GM23248 (cell line): ENCODE data around the gene TOPBP1. TPM values are rescaled to one million over a fixed set of nuclear protein-coding genes. Genes with fewer than 3 reads are reported as not detected.

ENCODE experiments used
- DNase-seq: peaks from one replicate; pipeline ENCODE4 v3.0.0-alpha.2; 2015
- H2AFZ ChIP-seq: fragments of 200-600 bp; sonication (generic); 2 replicates; pipeline ENCODE4 v1.6.1; 2016; ENCODE audit warnings: antibody characterized with exemption
- H3F3A ChIP-seq: fragments of 200-600 bp; sonication (generic); 2 replicates; pipeline ENCODE4 v1.6.1; 2016; ENCODE audit warnings: mild to moderate bottlenecking, antibody characterized with exemption, mixed run types; ENCODE audit not compliant: insufficient read depth
- H3K27ac ChIP-seq: fragments of 200-600 bp; sonication (generic); 2 replicates; pipeline ENCODE4 v1.5.1; 2016; ENCODE audit warnings: mild to moderate bottlenecking
- H3K27me3 ChIP-seq: fragments of 200-600 bp; sonication (generic); replicated peaks from 2 replicates; pipeline ENCODE4 v1.6.1; 2016; ENCODE audit warnings: mild to moderate bottlenecking; ENCODE audit not compliant: insufficient read depth
- H3K36me3 ChIP-seq: fragments of 200-600 bp; sonication (generic); 2 replicates; pipeline ENCODE4 v1.6.1; 2016; ENCODE audit warnings: low read depth, mild to moderate bottlenecking
- H3K4me1 ChIP-seq: fragments of 200-600 bp; sonication (generic); 2 replicates; pipeline ENCODE4 v1.6.1; 2016; ENCODE audit warnings: mild to moderate bottlenecking; ENCODE audit not compliant: insufficient read depth
- H3K4me2 ChIP-seq: fragments of 200-600 bp; sonication (generic); one replicate; pipeline ENCODE4 v1.6.1; 2016; ENCODE audit warnings: mild to moderate bottlenecking; ENCODE audit not compliant: unreplicated experiment
- H3K4me3 ChIP-seq: fragments of 200-600 bp; sonication (generic); 2 replicates; pipeline ENCODE4 v1.5.1; 2016; ENCODE audit warnings: mild to moderate bottlenecking
- H3K79me2 ChIP-seq: fragments of 200-600 bp; sonication (generic); 2 replicates; pipeline ENCODE4 v1.6.1; 2016; ENCODE audit warnings: mild to moderate bottlenecking; ENCODE audit not compliant: insufficient read depth
- H3K9ac ChIP-seq: fragments of 200-600 bp; sonication (generic); 2 replicates; pipeline ENCODE4 v1.6.1; 2016; ENCODE audit warnings: mild to moderate bottlenecking
- H3K9me2 ChIP-seq: fragments of 200-600 bp; sonication (generic); 2 replicates; pipeline ENCODE4 v1.6.1; 2016; ENCODE audit warnings: mixed run types, mild to moderate bottlenecking, moderate library complexity; ENCODE audit not compliant: insufficient read depth
- H3K9me3 ChIP-seq: fragments of 200-600 bp; sonication (generic); one replicate; pipeline ENCODE4 v1.6.1; 2017; ENCODE audit warnings: low read depth
- H4K20me1 ChIP-seq: fragments of 200-600 bp; sonication (generic); 2 replicates; pipeline ENCODE4 v1.6.0; 2016; ENCODE audit not compliant: insufficient read depth
- EZH2 ChIP-seq: fragments of 200-600 bp; sonication (generic); IDR thresholded peaks from 2 replicates; pipeline ENCODE4 v1.6.1; 2018; ENCODE audit warnings: antibody characterized with exemption, mild to moderate bottlenecking; ENCODE audit not compliant: insufficient read depth, poor library complexity, severe bottlenecking
- EZH2phosphoT487 ChIP-seq: fragments of 200-600 bp; sonication (generic); IDR thresholded peaks from 2 replicates; pipeline ENCODE4 v1.6.1; 2018; ENCODE audit warnings: antibody characterized with exemption, moderate library complexity, mild to moderate bottlenecking, low read depth; ENCODE audit not compliant: insufficient read depth
- WGBS, 2 experiments: methylation state at CpG; one replicate each; pipeline ENCODE4 v1.1.6; 2015 to 2017; ENCODE audit warnings: low lambda C conversion rate in 2 of 2, low coverage in 1 of 2; ENCODE audit errors: missing lambda C conversion rate in 2 of 2; 5-methylcytosine and 5-hydroxymethylcytosine counted together
- in situ Hi-C: fragments of 300-500 bp; cut with MboI; formaldehyde crosslinking; loops from 2 replicates; pipeline ENCODE4 v1.15.0; 2020
- polyA plus RNA-seq: library from polyadenylated mRNA; unstranded; fragments of >200 nt; fragmentation: Nextera tagmentation; extraction: Ambion mirVana; gene quantifications from 2 replicates; pipeline ENCODE4 v1.2.1, GENCODE V29; 2016
- total RNA-seq: library from RNA; depleted of rRNA; stranded (reverse); fragments of >200 nt; shearing (Covaris generic); gene quantifications from 2 replicates; pipeline ENCODE4 v1.2.3, GENCODE V29; 2014

The TOPBP1 gene
- total and polyA plus RNA-seq, 2 experiments from 2014 or later = 9.4 to 21.0 TPM

DNA sequence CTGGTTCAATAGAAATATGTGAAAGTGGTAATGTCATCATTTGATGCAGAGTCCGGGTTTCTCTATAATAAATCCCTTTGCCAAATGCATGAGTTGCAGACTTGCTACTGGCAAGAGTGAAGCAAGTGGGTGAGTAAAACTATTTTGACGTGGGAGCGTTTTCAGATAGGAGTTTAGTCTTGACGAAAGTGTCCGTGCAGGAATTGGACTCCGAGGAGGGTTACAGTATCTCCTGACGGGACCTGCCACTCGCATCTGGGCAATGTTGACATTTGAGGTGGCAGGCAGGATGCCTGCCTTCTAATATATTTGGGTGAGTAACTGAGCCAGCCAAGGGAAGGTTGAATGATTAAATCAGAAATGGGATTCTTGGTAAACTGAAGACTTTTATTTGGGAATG lies 72.2 kb downstream of the TOPBP1 start:
- no peak overlapping the region for H3K9ac ChIP-seq
- TF ChIP-seq EZH2 = no peak
- no peak for TF ChIP-seq EZH2phosphoT487
- 72 to 74% methylated on average over 8 of the region's 8 CpGs for WGBS, 2 experiments
- peaks cover 97% of the 10 kb centered on the region for H3F3A ChIP-seq
- peaks cover 55% of the 10 kb centered on the region for H3K36me3 ChIP-seq
- peak overlapping the region; percentile 46; the same call in 1 of the 2 replicates for H3K27ac ChIP-seq
- H2AFZ ChIP-seq = no peak overlapping the region
- peak; percentile 5 for DNase-seq
- peaks cover 48% of the 10 kb centered on the region for H3K79me2 ChIP-seq
- peaks cover 5% of the 10 kb centered on the region; the same call in 1 of the 2 replicates for H4K20me1 ChIP-seq
- H3K4me2 ChIP-seq = no peak overlapping the region
- H3K9me2 ChIP-seq = no peaks in the 10 kb centered on the region
- H3K9me3 ChIP-seq = no peaks in the 10 kb centered on the region
- peaks cover 76% of the 10 kb centered on the region for H3K4me1 ChIP-seq
- H3K4me3 ChIP-seq = no peak overlapping the region
- in situ Hi-C loops = no loop called here
- no peaks in the 10 kb centered on the region for H3K27me3 ChIP-seq

DNA sequence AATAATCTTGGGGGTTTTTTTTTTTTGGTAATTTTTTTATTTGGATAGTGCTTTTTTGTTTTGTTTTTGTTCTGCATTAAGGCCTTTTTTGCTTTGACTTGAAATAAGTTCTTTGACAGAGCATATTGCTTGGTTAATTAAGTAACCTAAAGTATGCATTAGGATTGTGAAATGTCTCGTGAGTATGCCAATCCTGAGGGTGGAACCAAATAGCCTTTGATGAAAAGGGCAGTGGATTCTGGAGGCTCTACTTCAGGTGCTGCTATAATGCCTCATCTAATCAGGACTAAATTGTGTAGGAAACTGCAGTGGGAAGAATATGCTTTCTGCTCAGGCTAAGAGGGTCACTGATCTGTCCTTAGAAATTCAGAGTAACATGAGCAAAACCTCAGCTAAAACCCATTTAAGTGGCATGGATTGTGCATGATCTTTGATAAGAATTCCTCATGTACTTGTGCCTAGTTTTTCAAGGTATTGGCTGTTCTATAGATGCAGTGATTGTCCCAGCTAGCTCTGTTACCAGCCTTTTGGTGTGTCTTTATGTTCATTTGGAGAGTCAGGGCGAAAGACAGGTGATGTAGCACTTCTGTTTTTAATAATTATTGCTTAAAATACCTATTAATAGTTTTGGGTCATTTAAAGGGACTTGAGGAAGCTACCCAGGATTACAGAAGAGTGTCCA lies 72.8 kb downstream of the TOPBP1 start:
- Histone ChIP-seq H3K4me2 (peak overlapping the region; percentile 1), H3K9me2 (no peaks in the 10 kb centered on the region), H3F3A (peaks cover 98% of the 10 kb centered on the region), H3K79me2 (peaks cover 54% of the 10 kb centered on the region), H3K9me3 (no peaks in the 10 kb centered on the region), H3K36me3 (peaks cover 60% of the 10 kb centered on the region), H3K27me3 (no peaks in the 10 kb centered on the region), H2AFZ (no peak overlapping the region), H3K9ac (peak overlapping the region; percentile 2; the same call in 1 of the 2 replicates), H3K4me3 (no peak overlapping the region), H4K20me1 (peaks cover 5% of the 10 kb centered on the region; the same call in 1 of the 2 replicates), H3K27ac (peak overlapping the region; percentile 33), H3K4me1 (peaks cover 75% of the 10 kb centered on the region)
- TF ChIP-seq EZH2 = no peak
- TF ChIP-seq EZH2phosphoT487 = no peak
- peak; percentile 45 for DNase-seq
- 57 to 66% methylated on average over 2 of the region's 2 CpGs for WGBS, 2 experiments
- in situ Hi-C loops = no loop called here

DNA sequence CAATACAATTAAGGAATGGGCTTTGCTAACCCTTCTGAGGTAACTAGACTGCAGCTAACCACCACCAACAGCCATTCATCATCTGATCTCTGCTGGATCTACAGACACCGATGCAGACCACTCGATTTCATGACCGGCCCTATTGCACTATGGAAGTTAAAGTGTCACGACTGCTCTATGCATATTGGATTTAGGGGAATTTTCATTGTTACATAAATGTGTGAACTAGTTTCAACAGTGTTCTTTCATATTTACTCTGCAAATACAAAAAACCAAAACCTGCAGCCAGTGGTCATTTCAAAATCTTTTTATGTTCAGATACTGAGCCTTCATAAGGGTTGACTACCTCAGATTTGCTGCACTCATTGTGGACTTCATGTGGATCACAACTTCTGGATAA lies 73.7 kb downstream of the TOPBP1 start:
- peaks cover 63% of the 10 kb centered on the region for H3K79me2 ChIP-seq
- H3K4me3 ChIP-seq = no peak overlapping the region
- in situ Hi-C loops = no loop called here
- H4K20me1 ChIP-seq = peaks cover 5% of the 10 kb centered on the region; the same call in 1 of the 2 replicates
- peaks cover 69% of the 10 kb centered on the region for H3K36me3 ChIP-seq
- TF ChIP-seq EZH2phosphoT487 (no peak), EZH2 (no peak)
- peaks cover 73% of the 10 kb centered on the region for H3K4me1 ChIP-seq
- H2AFZ ChIP-seq = no peak overlapping the region
- H3K9me2 ChIP-seq = no peaks in the 10 kb centered on the region
- DNase-seq = no peak
- H3K9ac ChIP-seq = no peak overlapping the region
- H3K4me2 ChIP-seq = no peak overlapping the region
- H3F3A ChIP-seq = peaks cover 97% of the 10 kb centered on the region
- peak overlapping the region; percentile 7; the same call in 1 of the 2 replicates for H3K27ac ChIP-seq
- H3K27me3 ChIP-seq = no peaks in the 10 kb centered on the region
- WGBS, 2 experiments = 91 to 92% methylated on average over 4 of the region's 4 CpGs
- no peaks in the 10 kb centered on the region for H3K9me3 ChIP-seq

DNA sequence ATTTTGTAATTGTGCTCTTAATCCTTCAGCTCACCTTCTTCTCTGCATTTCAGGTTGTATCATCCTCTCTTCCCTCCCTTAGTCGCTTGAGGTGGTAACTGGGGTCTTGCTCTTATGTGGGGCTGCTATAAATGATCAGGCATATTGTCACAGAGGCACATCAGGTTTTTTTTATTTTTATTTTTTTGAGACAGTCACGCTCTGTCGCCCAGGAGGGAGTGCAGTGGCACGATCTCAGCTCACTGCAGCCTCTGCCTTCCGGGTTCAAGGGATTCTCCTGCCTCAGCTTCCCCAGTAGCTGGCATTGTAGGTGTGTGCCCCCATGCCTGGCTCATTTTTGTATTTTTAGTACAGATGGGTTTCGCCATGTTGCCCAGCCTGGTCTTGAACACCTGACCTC lies 78.3 kb downstream of the TOPBP1 start:
- Histone ChIP-seq H3K4me3 (no peak overlapping the region), H3K9me3 (no peaks in the 10 kb centered on the region), H3K9me2 (no peaks in the 10 kb centered on the region), H3K4me1 (peaks cover 40% of the 10 kb centered on the region), H3K9ac (no peak overlapping the region), H3K4me2 (no peak overlapping the region), H4K20me1 (peaks cover 24% of the 10 kb centered on the region), H3K36me3 (peaks cover 85% of the 10 kb centered on the region), H2AFZ (no peak overlapping the region), H3K27me3 (no peaks in the 10 kb centered on the region), H3F3A (peaks cover 67% of the 10 kb centered on the region), H3K79me2 (peaks cover 100% of the 10 kb centered on the region), H3K27ac (no peak overlapping the region)
- no peak for DNase-seq
- WGBS, 2 experiments = 92% methylated on average over 6 of the region's 6 CpGs
- in situ Hi-C loops = no loop called here
- TF ChIP-seq EZH2phosphoT487 (no peak), EZH2 (no peak)
